Measurements from ENCODE around the gene SS18L1. TPM values are rescaled to one million over a fixed set of nuclear protein-coding genes. Genes with fewer than 3 reads are reported as not detected.
A peak's percentile ranks its signal among the peaks of the same experiment; 100 is the strongest.

The SS18L1 gene
- total and polyA plus RNA-seq, 10 of the 15 experiments (the other 5 are each of a cell fraction or from before 2014, with no cell fraction given) = 1.8 to 20.0 (median 6.6) TPM

DNA sequence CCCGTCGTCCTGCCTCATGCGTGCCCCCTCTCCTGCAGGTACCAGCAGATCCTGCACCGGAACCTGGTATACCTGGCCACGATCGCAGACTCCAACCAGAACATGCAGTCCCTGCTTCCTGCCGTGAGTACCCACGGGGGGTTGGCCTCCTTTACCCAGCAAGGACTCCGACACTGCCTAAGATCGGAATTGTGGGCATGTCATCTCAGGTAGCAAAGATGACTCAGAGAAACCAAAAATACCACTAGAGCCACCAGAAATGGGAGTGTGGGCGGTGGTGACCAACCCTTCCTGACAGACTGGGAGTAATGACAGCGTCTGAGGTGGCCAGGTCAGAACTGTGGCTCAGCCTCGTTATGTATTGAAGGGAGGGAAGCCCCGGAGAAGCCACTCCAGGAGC, 16.3 kb downstream of the SS18L1 start (continued):
- TF ChIP-seq SMC3 (IDR thresholded peaks at IDR 0.05; ENCODE audit: borderline replicate concordance, low read length) (no peak), E2F8 (IDR thresholded peaks at IDR 0.05; ENCODE audit: low read depth, partially characterized antibody) (no peak), RAD51 (IDR thresholded peaks at IDR 0.05) (no peak), GABPA (IDR thresholded peaks at IDR 0.05; ENCODE audit: low read depth) (no peak), KLF5 (IDR thresholded peaks at IDR 0.05; ENCODE audit: partially characterized antibody) (no peak), REST (IDR thresholded peaks at IDR 0.05; ENCODE audit: low read depth, low read length) (no peak), MXI1 (IDR thresholded peaks at IDR 0.05; ENCODE audit: low read depth, low read length) (no peak), SMARCA5 (IDR thresholded peaks at IDR 0.05) (no peak), ATF7 (IDR thresholded peaks at IDR 0.05; ENCODE audit: low read depth) (no peak), CHD2 (IDR thresholded peaks at IDR 0.05; ENCODE audit: borderline replicate concordance, low read depth, low read length) (no peak), SUPT20H (IDR thresholded peaks at IDR 0.05; ENCODE audit: borderline replicate concordance, control insufficient read depth, low read depth, low read length) (no peak), SUZ12 (IDR thresholded peaks at IDR 0.05; ENCODE audit: unreplicated experiment) (no peak), ETV6 (conservative IDR thresholded peaks at IDR 0.05 in 1 of 2, IDR thresholded peaks at IDR 0.05 in 1 of 2; ENCODE audit: borderline replicate concordance in 1 of 2, low read depth in 1 of 2) (no peak), JUNB (IDR thresholded peaks at IDR 0.05) (peak; percentile 48), POU2F2 (IDR thresholded peaks at IDR 0.05; ENCODE audit: borderline replicate concordance, low read depth, low read length) (no peak), YBX1 (IDR thresholded peaks at IDR 0.05) (no peak), TBL1XR1 (IDR thresholded peaks at IDR 0.05; ENCODE audit: low read depth, low read length) (no peak), MYB (IDR thresholded peaks at IDR 0.05; ENCODE audit: borderline replicate concordance, low read depth, low read length) (no peak), ATF3 (IDR thresholded peaks at IDR 0.05; ENCODE audit: borderline replicate concordance, extremely low read depth, low read depth, low read length) (no peak)
- TF ChIP-seq, protein P1, sequence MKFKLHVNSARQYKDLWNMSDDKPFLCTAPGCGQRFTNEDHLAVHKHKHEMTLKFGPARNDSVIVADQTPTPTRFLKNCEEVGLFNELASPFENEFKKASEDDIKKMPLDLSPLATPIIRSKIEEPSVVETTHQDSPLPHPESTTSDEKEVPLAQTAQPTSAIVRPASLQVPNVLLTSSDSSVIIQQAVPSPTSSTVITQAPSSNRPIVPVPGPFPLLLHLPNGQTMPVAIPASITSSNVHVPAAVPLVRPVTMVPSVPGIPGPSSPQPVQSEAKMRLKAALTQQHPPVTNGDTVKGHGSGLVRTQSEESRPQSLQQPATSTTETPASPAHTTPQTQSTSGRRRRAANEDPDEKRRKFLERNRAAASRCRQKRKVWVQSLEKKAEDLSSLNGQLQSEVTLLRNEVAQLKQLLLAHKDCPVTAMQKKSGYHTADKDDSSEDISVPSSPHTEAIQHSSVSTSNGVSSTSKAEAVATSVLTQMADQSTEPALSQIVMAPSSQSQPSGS (IDR thresholded peaks at IDR 0.05; ENCODE audit: low read length) = peak; percentile 52; the same call in 1 of the 2 replicates
- TF ChIP-seq, protein P2, sequence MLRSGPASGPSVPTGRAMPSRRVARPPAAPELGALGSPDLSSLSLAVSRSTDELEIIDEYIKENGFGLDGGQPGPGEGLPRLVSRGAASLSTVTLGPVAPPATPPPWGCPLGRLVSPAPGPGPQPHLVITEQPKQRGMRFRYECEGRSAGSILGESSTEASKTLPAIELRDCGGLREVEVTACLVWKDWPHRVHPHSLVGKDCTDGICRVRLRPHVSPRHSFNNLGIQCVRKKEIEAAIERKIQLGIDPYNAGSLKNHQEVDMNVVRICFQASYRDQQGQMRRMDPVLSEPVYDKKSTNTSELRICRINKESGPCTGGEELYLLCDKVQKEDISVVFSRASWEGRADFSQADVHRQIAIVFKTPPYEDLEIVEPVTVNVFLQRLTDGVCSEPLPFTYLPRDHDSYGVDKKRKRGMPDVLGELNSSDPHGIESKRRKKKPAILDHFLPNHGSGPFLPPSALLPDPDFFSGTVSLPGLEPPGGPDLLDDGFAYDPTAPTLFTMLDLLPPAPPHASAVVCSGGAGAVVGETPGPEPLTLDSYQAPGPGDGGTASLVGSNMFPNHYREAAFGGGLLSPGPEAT (IDR thresholded peaks at IDR 0.05; ENCODE audit: low read depth) = no peak
